AG04450 (cell line): ENCODE measurements around the gene TAS1R3. TPM values are rescaled to one million over a fixed set of nuclear protein-coding genes. Genes with fewer than 3 reads are reported as not detected.

Source experiments
- CTCF ChIA-PET: fragments of 300-600, 350-600 bp; formaldehyde crosslinking; extraction: SDS; loops from one replicate; lab custom pipeline; 2022; ENCODE audit warnings: antibody characterized with exemption, inconsistent platforms; lab: Charles Lee
- POLR2A ChIA-PET: fragments of 350-600 bp; formaldehyde crosslinking; extraction: SDS; loops from one replicate; lab custom pipeline; 2021; ENCODE audit warnings: antibody characterized with exemption, inconsistent platforms; lab: Yijun Ruan, JAX
- DNase-seq: peaks from one replicate; pipeline ENCODE4 v3.0.0-alpha.2; 2011; ENCODE audit warnings: low read depth, low spot score
- H3K27ac ChIP-seq: one replicate; pipeline ENCODE4 v1.5.1; 2012; ENCODE audit warnings: low read depth, low read length, control low read depth
- H3K27me3 ChIP-seq: one replicate; pipeline ENCODE4 v1.6.0; 2012; ENCODE audit warnings: low read length; ENCODE audit not compliant: control insufficient read depth, insufficient read depth
- H3K4me3 ChIP-seq: 2 replicates; pipeline ENCODE4 v1.5.1; 2011; ENCODE audit warnings: mild to moderate bottlenecking, low read depth, low read length, control low read depth
- H3K9me3 ChIP-seq: 2 replicates; pipeline ENCODE4 v1.5.1; 2012; ENCODE audit warnings: low read length; ENCODE audit not compliant: control insufficient read depth, insufficient read depth
- polyA plus RNA-seq: library from polyadenylated mRNA; depleted of rRNA; stranded (reverse); fragments of >200 nt; gene quantifications from 2 replicates; pipeline ENCODE4 v1.2.3, GENCODE V29; 2011
- TF ChIP-seq, protein P1 (sequence below): IDR thresholded peaks from 2 replicates; pipeline ENCODE4 v1.5.1; 2011; ENCODE audit warnings: low read depth, low read length, control low read depth, inconsistent platforms

Gene TAS1R3
- polyA plus RNA-seq, 1 experiment, result 0.10 TPM

DNA sequence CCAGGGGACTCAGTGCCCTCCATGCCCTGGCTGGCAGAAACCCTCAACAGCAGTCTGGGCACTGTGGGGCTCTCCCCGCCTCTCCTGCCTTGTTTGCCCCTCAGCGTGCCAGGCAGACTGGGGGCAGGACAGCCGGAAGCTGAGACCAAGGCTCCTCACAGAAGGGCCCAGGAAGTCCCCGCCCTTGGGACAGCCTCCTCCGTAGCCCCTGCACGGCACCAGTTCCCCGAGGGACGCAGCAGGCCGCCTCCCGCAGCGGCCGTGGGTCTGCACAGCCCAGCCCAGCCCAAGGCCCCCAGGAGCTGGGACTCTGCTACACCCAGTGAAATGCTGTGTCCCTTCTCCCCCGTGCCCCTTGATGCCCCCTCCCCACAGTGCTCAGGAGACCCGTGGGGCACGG, 2.8 kb upstream of the TAS1R3 start:
- CTCF ChIA-PET, result no interaction called here
- POLR2A ChIA-PET, result no interaction called here
- H3K27ac ChIP-seq, result no peak overlapping the region
- no peak overlapping the region for H3K4me3 ChIP-seq
- TF ChIP-seq, protein P1, sequence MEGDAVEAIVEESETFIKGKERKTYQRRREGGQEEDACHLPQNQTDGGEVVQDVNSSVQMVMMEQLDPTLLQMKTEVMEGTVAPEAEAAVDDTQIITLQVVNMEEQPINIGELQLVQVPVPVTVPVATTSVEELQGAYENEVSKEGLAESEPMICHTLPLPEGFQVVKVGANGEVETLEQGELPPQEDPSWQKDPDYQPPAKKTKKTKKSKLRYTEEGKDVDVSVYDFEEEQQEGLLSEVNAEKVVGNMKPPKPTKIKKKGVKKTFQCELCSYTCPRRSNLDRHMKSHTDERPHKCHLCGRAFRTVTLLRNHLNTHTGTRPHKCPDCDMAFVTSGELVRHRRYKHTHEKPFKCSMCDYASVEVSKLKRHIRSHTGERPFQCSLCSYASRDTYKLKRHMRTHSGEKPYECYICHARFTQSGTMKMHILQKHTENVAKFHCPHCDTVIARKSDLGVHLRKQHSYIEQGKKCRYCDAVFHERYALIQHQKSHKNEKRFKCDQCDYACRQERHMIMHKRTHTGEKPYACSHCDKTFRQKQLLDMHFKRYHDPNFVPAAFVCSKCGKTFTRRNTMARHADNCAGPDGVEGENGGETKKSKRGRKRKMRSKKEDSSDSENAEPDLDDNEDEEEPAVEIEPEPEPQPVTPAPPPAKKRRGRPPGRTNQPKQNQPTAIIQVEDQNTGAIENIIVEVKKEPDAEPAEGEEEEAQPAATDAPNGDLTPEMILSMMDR, result no peak
- no peak for DNase-seq
- no peaks in the 10 kb centered on the region for H3K27me3 ChIP-seq
- peaks cover 19% of the 10 kb centered on the region; the same call in 1 of the 2 replicates for H3K9me3 ChIP-seq

DNA sequence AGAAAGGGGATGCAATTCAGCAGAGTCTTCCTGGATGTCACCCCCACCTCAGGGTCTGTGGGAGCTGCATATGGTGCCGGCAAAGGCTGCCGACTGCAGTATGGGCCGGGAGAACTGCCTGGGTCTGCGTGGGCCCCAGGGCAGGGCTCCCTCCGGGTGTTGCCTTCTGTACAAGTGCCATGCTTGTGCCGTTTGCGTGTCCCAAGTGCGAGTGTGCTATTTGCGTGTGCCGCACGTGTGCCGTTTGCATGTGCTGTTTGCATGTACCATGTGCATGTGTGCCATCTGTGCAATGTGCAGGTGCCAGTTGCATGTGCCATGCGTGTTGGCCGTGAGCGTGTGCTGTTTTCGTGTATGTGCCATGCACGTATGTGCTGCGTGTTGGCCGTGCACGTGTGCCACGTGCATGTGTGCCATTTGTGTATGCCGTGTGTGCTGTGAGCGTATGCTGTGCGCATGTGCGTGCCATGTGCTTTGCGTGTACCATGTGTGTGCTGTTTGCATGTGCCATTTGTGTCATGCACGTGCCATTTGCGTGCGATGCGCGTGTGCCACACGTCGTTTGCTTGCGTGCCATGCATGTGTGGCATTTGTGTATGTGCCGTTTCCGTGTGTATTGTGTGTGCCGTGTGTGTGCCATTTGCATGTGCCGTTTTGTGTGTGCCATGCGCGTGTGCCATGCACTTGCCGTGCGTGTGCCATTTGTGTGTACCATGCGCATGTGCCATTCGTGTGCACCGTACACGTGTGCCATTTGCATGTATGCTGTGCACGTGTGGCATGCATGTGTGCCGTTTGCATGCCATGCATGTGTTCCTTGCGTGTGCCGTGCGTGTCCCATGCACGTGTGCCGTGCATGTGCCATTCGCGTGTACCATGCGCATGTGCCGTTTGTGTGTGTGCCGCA, 1.5 kb upstream of the TAS1R3 start:
- Histone ChIP-seq H3K27me3 (no peaks in the 10 kb centered on the region), H3K4me3 (no peak overlapping the region), H3K27ac (no peak overlapping the region), H3K9me3 (peaks cover 19% of the 10 kb centered on the region; the same call in 1 of the 2 replicates)
- no peak for DNase-seq
- CTCF ChIA-PET, result no interaction called here
- POLR2A ChIA-PET, result interaction anchor here (1.0 kb wide), 1 partner anchor 10 kb away, joined by 3 read pairs; no protein-coding TSS in a partner anchor
- TF ChIP-seq, protein P1, result no peak

DNA sequence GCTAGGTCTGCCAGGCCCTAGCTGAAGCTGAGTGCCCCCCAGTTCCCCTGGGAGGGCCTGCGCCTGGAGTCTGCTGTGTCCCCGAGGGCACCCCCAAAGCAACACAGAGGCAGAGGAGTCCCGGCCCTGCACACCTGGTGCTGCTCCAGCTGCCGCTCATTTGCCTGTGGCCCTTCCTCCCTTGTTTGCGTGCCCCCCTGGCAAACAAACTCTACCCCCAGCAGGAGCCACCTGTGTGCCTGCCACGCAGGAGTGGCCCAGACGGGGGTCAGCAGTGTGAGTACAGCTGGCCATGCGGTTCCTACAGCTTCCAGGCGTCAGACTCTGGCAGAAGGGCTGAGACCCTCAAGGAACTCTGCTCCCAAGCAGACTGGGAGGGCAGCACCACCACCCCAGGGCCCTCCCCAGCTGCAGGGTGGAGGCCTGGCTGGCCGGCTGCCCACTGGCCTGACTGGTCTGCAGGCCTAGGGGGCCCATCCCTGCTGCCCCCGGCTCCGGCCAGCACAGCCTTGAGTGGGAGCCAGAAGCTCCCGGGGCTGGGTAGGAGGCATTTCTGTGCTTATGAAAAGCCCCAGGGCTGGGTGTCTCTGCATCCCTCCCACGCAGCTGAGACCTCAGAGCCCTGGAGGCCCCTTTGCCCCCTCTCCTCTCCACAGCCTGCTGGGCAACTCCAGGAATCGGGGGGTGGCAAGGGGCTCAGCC, 563 bp upstream of the TAS1R3 start:
- Histone ChIP-seq H3K4me3 (no peak overlapping the region), H3K9me3 (peaks cover 19% of the 10 kb centered on the region; the same call in 1 of the 2 replicates), H3K27me3 (no peaks in the 10 kb centered on the region), H3K27ac (no peak overlapping the region)
- POLR2A ChIA-PET, result interaction anchor here (1.0 kb wide), 1 partner anchor 9 kb away, joined by 3 read pairs; no protein-coding TSS in a partner anchor
- DNase-seq, result no peak
- TF ChIP-seq, protein P1, result no peak
- CTCF ChIA-PET, result no interaction called here

DNA sequence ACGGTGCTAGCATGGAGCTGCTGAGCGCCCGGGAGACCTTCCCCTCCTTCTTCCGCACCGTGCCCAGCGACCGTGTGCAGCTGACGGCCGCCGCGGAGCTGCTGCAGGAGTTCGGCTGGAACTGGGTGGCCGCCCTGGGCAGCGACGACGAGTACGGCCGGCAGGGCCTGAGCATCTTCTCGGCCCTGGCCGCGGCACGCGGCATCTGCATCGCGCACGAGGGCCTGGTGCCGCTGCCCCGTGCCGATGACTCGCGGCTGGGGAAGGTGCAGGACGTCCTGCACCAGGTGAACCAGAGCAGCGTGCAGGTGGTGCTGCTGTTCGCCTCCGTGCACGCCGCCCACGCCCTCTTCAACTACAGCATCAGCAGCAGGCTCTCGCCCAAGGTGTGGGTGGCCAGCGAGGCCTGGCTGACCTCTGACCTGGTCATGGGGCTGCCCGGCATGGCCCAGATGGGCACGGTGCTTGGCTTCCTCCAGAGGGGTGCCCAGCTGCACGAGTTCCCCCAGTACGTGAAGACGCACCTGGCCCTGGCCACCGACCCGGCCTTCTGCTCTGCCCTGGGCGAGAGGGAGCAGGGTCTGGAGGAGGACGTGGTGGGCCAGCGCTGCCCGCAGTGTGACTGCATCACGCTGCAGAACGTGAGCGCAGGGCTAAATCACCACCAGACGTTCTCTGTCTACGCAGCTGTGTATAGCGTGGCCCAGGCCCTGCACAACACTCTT, 1.1 kb downstream of the TAS1R3 start:
- H3K27me3 ChIP-seq, result no peaks in the 10 kb centered on the region
- H3K27ac ChIP-seq, result no peak overlapping the region
- DNase-seq, result no peak
- H3K9me3 ChIP-seq, result peaks cover 19% of the 10 kb centered on the region; the same call in 1 of the 2 replicates
- TF ChIP-seq, protein P1, result no peak
- no peak overlapping the region for H3K4me3 ChIP-seq
- POLR2A ChIA-PET, result no interaction called here
- CTCF ChIA-PET, result no interaction called here
